Peyer's patch (tissue), 4 donors: ENCODE results near the gene VWA1. TPM values are rescaled to one million over a fixed set of nuclear protein-coding genes. Genes with fewer than 3 reads are reported as not detected.

ENCODE experiments used
- DNase-seq, 3 donors: peaks; one replicate each; pipeline ENCODE4 v3.0.0-alpha.2; 2017 to 2019
- H3K27ac ChIP-seq, 4 donors: fragments of 200-600 bp; sonication (generic); one replicate each; pipeline ENCODE4 v1.5.1; 2016 to 2019
- H3K27me3 ChIP-seq, 2 donors: fragments of 200-600 bp; sonication (generic); one replicate each; pipeline ENCODE4 v1.5.1; 2019
- H3K36me3 ChIP-seq, 3 donors: fragments of 200-600 bp; sonication (generic); one replicate each; pipeline ENCODE4 v1.5.1; 2016 to 2019
- H3K4me1 ChIP-seq, 4 donors: fragments of 200-600 bp; sonication (generic); one replicate each; pipeline ENCODE4 v1.5.1; 2016 to 2019
- H3K4me3 ChIP-seq, 4 donors: fragments of 200-600 bp; sonication (generic); 1 replicate in 3 of 4; 2 replicates in 1 of 4; pipeline ENCODE4 v1.5.1; 2016 to 2019; ENCODE audit warnings: mild to moderate bottlenecking in 1 of 4
- H3K9me3 ChIP-seq, 4 donors: fragments of 200-600 bp; sonication (generic); one replicate each; pipeline ENCODE4 v1.5.1; 2016 to 2019; ENCODE audit warnings: mild to moderate bottlenecking in 1 of 4
- POLR2A ChIP-seq, 2 donors: fragments of 450-650 bp; IDR thresholded peaks; one replicate each; pipeline ENCODE4 v1.5.1; 2017; ENCODE audit warnings: antibody characterized with exemption in 2 of 2, mild to moderate bottlenecking in 2 of 2, moderate library complexity in 2 of 2
- total RNA-seq, 4 donors: library from RNA; depleted of rRNA; stranded (reverse); fragments of >200 nt; gene quantifications; one replicate each; pipeline ENCODE4 v1.1.0, GENCODE V29; 2016
- TF ChIP-seq, protein P1 (sequence below), 6 experiments: fragments of 450-650 bp in 4 of 6; fragments of 200-600 bp in 2 of 6; sonication (generic) in 1 of 6; IDR thresholded peaks; one replicate each; pipeline ENCODE4 v1.5.1; 2017 to 2019; ENCODE audit warnings: antibody characterized with exemption in 6 of 6, mild to moderate bottlenecking in 3 of 6, moderate library complexity in 1 of 6

VWA1 gene, protein sequence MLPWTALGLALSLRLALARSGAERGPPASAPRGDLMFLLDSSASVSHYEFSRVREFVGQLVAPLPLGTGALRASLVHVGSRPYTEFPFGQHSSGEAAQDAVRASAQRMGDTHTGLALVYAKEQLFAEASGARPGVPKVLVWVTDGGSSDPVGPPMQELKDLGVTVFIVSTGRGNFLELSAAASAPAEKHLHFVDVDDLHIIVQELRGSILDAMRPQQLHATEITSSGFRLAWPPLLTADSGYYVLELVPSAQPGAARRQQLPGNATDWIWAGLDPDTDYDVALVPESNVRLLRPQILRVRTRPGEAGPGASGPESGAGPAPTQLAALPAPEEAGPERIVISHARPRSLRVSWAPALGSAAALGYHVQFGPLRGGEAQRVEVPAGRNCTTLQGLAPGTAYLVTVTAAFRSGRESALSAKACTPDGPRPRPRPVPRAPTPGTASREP
- total RNA-seq: 10 to 100 TPM in 1 of 4 donors, 1 to 10 TPM in 3; 3.2 to 14.0 (median 6.7) TPM

DNA sequence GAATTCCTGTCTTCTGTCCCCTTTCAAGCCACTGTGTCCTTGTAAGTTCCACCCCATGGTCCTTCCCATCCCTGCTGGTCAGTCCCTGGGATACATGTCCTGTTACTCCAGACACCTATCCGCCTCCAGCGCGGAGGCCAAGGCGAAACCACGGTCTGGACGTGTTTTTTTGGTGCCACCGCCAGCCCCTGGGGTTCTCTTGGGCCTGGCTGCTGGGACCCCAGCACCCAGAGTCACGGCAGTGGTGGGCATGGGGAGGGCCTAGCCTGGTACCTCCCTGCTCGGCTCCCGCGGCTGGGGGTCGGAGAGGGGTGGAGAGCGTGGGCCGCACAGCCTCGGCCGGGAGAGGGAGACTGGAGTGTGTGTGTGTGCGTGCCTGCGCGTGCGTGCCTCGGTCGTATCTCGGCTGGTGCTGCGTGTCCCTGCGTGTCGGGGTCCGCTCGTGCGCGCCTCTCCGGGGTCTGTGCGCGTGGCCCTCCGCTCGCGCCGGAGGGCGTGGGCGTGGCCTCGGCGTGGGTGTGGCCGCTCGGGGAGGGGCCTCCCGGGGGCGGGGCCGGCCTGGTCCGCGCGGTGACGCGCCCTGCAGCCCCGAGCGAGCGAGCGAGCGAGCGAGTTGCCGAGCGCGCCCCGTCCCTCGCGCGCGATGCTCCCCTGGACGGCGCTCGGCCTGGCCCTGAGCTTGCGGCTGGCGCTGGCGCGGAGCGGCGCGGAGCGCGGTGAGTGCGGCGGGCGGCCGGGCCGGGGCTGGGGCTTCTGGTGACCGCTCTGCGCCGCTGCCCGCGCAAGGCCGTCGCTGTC is at the start of gene VWA1:
VWA1 (plus strand) TSS at position 585 of the 798 bp plus-strand sequence; CDS start at position 644, 59 bp downstream.
- Histone ChIP-seq H3K36me3 (no peaks in the 10 kb centered on the region), H3K9me3 (peaks cover 0 to 2% (median 0%) of the 10 kb centered on the region in 4 donors), H3K4me1 (peaks cover 9 to 78% (median 30%) of the 10 kb centered on the region in 4 donors), H3K4me3 (peak within 1 kb of the TSS; percentile 17 to 66 (median 56)), H3K27ac (peak within 1 kb of the TSS; percentile 27 to 91 (median 76)), H3K27me3 (no peaks in the 10 kb centered on the region)
- DNase-seq: peak; percentile 45 to 81 (median 76)
- TF ChIP-seq, protein P1, sequence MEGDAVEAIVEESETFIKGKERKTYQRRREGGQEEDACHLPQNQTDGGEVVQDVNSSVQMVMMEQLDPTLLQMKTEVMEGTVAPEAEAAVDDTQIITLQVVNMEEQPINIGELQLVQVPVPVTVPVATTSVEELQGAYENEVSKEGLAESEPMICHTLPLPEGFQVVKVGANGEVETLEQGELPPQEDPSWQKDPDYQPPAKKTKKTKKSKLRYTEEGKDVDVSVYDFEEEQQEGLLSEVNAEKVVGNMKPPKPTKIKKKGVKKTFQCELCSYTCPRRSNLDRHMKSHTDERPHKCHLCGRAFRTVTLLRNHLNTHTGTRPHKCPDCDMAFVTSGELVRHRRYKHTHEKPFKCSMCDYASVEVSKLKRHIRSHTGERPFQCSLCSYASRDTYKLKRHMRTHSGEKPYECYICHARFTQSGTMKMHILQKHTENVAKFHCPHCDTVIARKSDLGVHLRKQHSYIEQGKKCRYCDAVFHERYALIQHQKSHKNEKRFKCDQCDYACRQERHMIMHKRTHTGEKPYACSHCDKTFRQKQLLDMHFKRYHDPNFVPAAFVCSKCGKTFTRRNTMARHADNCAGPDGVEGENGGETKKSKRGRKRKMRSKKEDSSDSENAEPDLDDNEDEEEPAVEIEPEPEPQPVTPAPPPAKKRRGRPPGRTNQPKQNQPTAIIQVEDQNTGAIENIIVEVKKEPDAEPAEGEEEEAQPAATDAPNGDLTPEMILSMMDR (IDR thresholded peaks at IDR 0.05): no peak
- no peak for TF ChIP-seq POLR2A (IDR thresholded peaks at IDR 0.05)

DNA sequence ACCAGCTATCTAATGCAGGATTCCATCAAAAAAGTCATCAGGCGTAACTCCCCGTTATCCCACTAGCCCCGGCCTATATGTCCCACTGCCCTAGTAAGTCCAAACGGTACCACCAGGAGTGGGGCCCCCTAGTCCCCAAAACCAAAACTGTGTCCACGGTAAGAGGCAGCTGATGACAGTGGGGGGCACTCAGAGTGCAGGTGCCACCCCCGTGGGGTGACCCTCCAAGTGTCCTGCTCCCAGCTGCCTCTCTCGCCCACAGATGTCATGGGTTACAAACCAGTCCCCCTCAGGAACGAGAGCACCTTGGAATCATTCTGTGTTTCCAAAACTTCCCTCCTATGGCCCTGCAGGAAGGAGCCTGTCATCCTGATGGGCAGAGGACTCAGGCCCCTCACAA is 49.6 kb upstream of the VWA1 start:
- TF ChIP-seq, protein P1 (IDR thresholded peaks at IDR 0.05): no peak
- TF ChIP-seq POLR2A (IDR thresholded peaks at IDR 0.05): no peak
- no peaks in the 10 kb centered on the region for H3K4me1 ChIP-seq
- H3K9me3 ChIP-seq: no peaks in the 10 kb centered on the region
- H3K4me3 ChIP-seq: no peak overlapping the region
- no peak overlapping the region for H3K27ac ChIP-seq
- peaks cover 0 to 61% (median 3%) of the 10 kb centered on the region in 3 donors for H3K36me3 ChIP-seq
- DNase-seq: no peak
- no peaks in the 10 kb centered on the region for H3K27me3 ChIP-seq

DNA sequence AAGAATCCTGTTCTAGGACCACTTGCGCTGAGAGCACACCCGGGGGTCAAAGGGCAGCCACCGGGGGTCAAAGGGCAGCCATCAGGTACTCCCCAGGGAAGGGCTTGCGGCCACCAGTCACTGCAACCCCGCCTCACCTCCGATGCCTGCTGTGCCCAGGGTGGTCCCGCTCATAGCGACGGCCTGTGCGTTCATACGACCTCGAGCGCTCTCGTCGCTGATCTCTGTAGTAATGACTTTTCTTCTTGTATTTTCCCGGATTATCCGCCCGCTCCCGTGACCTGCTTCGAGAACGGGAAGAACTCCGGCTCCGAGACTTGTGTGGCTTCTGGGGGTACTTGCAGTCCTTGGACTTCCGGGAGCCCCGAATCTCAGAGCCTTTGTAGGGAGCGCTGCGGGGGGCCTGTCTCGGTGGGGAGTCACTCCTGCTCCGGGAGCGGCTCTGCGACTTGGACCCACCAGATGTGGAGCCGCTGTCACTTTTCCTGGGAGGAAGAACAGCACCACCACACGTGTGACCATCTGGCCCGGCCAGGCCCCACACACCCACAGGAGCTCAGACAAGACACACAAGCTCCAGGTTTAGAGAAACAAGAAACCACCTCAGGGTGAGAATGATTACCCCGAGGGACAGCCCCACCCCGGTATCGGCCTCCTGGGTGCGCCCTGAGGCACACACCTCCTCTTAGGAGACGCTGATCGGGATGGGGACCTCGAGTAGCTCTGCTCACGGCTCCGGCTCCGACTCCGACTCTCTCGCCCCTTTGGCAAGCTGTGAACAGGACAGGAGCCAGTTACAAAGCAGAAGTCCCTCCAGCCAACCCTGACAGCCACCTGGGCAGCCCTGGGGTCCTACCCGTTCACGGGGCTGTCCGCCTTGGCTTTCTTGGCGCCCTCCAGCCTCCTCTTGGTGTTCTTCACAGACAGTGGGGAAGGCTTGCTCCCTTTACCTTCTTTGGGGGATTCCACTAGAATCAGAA is 48.1 kb upstream of the VWA1 start:
- peaks cover 0 to 71% (median 3%) of the 10 kb centered on the region in 3 donors for H3K36me3 ChIP-seq
- no peak overlapping the region for H3K4me3 ChIP-seq
- no peaks in the 10 kb centered on the region for H3K9me3 ChIP-seq
- H3K27ac ChIP-seq: no peak overlapping the region
- H3K4me1 ChIP-seq: no peaks in the 10 kb centered on the region
- no peak for DNase-seq
- TF ChIP-seq, protein P1 (IDR thresholded peaks at IDR 0.05): no peak
- no peak for TF ChIP-seq POLR2A (IDR thresholded peaks at IDR 0.05)
- no peaks in the 10 kb centered on the region for H3K27me3 ChIP-seq

DNA sequence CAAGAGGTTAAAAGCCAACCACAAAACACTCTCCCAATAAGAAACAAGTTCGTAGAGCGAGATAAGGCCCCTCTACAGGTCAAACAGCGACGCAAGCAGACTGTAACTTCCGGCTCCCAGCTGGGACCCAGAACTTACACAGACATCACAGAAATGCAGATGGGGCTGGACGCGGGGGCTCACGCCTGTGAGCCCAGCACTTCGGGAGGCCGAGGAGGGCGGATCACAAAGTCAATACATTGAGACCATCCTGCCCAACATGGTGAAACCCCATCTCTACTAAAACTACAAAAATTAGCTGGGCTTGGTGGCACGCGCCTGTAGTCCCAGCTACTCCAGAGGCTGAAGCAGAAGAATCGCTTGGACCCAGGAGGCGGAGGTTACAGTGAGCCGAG is 47.4 kb upstream of the VWA1 start:
- Histone ChIP-seq H3K4me3 (no peak overlapping the region), H3K36me3 (peaks cover 0 to 78% (median 3%) of the 10 kb centered on the region in 3 donors), H3K27ac (no peak overlapping the region), H3K4me1 (no peaks in the 10 kb centered on the region), H3K27me3 (no peaks in the 10 kb centered on the region), H3K9me3 (no peaks in the 10 kb centered on the region)
- DNase-seq: no peak
- TF ChIP-seq, protein P1 (IDR thresholded peaks at IDR 0.05): no peak
- no peak for TF ChIP-seq POLR2A (IDR thresholded peaks at IDR 0.05)

DNA sequence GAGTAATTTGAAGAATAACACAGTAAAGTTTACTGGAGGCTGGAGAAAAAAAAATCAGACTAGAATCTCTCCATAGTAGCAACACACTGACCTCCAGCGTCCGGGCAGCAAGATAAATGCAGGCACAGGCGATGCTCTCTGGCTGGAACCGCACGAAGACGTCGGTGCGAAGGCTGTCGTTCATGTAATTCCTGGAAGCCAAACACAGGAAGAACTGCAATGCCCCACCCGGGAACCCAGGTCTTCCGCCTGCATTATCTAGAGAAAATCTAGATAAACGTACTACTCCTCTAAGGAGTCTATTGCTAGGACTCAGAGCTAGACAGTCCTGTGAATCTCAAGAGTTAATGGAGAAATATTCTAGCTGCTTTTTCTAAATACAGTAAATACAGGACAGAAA is 44.8 kb upstream of the VWA1 start:
- no peaks in the 10 kb centered on the region for H3K9me3 ChIP-seq
- H3K36me3 ChIP-seq: peaks cover 0 to 100% (median 3%) of the 10 kb centered on the region in 3 donors
- no peaks in the 10 kb centered on the region for H3K27me3 ChIP-seq
- TF ChIP-seq POLR2A (IDR thresholded peaks at IDR 0.05): no peak
- TF ChIP-seq, protein P1 (IDR thresholded peaks at IDR 0.05): no peak
- H3K27ac ChIP-seq: no peak overlapping the region
- no peak overlapping the region for H3K4me3 ChIP-seq
- H3K4me1 ChIP-seq: no peaks in the 10 kb centered on the region
- no peak for DNase-seq
